SK-N-SH treated with all-trans-retinoic acid at 6 μM for 48 hours (cell line): ENCODE measurements around the gene MARCKS.

ENCODE experiments used
- ATAC-seq: fragments of 200-7000 bp; cut with Tn5 transposase; 3 replicates; pipeline ENCODE4 v1.9.1; 2020; ENCODE audit warnings: mild to moderate bottlenecking, moderate library complexity
- ARNTL ChIP-seq: fragments of 450-650 bp; formaldehyde crosslinking; IDR thresholded peaks from 2 replicates; pipeline ENCODE4 v1.5.0; 2020; ENCODE audit warnings: low read depth, mild to moderate bottlenecking, moderate library complexity, borderline replicate concordance
- BACH2 ChIP-seq: fragments of 250-450 bp; sonication (Bioruptor Pico); IDR thresholded peaks from 2 replicates; pipeline ENCODE4 v1.9.0; 2021; ENCODE audit warnings: mild to moderate bottlenecking, borderline replicate concordance
- CREB5 ChIP-seq: fragments of 250-450 bp; sonication (Bioruptor Pico); IDR thresholded peaks from 2 replicates; pipeline ENCODE4 v1.5.1; 2020; ENCODE audit warnings: low read depth, mild to moderate bottlenecking, moderate library complexity
- CSDC2 ChIP-seq: fragments of 250-450 bp; sonication (Bioruptor Pico); IDR thresholded peaks from 2 replicates; pipeline ENCODE4 v1.5.0; 2020; ENCODE audit warnings: mild to moderate bottlenecking, moderate library complexity
- CSRNP3 ChIP-seq: fragments of 250-450 bp; sonication (Bioruptor Pico); IDR thresholded peaks from 2 replicates; pipeline ENCODE4 v1.5.1; 2021; ENCODE audit warnings: mild to moderate bottlenecking, moderate library complexity
- ESRRG ChIP-seq: fragments of 250-450 bp; sonication (Bioruptor Pico); IDR thresholded peaks from 2 replicates; pipeline ENCODE4 v1.6.1; 2021; ENCODE audit warnings: mild to moderate bottlenecking
- OSR1 ChIP-seq: fragments of 250-450 bp; sonication (Bioruptor Pico); IDR thresholded peaks from 2 replicates; pipeline ENCODE4 v1.8.0; 2022; ENCODE audit warnings: moderate library complexity, mild to moderate bottlenecking, inconsistent platforms
- PATZ1 ChIP-seq: fragments of 250-450 bp; sonication (Bioruptor Pico); IDR thresholded peaks from 2 replicates; pipeline ENCODE4 v1.8.0; 2020; ENCODE audit warnings: mild to moderate bottlenecking, moderate library complexity, borderline replicate concordance
- POU6F1 ChIP-seq: fragments of 250-450 bp; sonication (Bioruptor Pico); IDR thresholded peaks from 2 replicates; pipeline ENCODE4 v1.8.0; 2021; ENCODE audit warnings: low read depth, mild to moderate bottlenecking, moderate library complexity, borderline replicate concordance
- PPARA ChIP-seq: fragments of 250-450 bp; sonication (Bioruptor Pico); IDR thresholded peaks from 2 replicates; pipeline ENCODE4 v1.5.0; 2020; ENCODE audit warnings: mild to moderate bottlenecking, borderline replicate concordance
- RARB ChIP-seq: fragments of 250-450 bp; sonication (Bioruptor Pico); IDR thresholded peaks from 2 replicates; pipeline ENCODE4 v1.8.0; 2021; ENCODE audit warnings: mild to moderate bottlenecking, moderate library complexity
- SNAI2 ChIP-seq: fragments of 250-450 bp; sonication (Bioruptor Pico); IDR thresholded peaks from 2 replicates; pipeline ENCODE4 v1.5.0; 2020; ENCODE audit warnings: mild to moderate bottlenecking, moderate library complexity
- TCF4 ChIP-seq: fragments of 250-450 bp; sonication (Bioruptor Pico); IDR thresholded peaks from 2 replicates; pipeline ENCODE4 v1.8.0; 2021; ENCODE audit warnings: mild to moderate bottlenecking, moderate library complexity, borderline replicate concordance
- TSHZ2 ChIP-seq: fragments of 250-450 bp; sonication (Bioruptor Pico); IDR thresholded peaks from 2 replicates; pipeline ENCODE4 v1.5.0; 2020; ENCODE audit warnings: mild to moderate bottlenecking, moderate library complexity
- ZC3H10 ChIP-seq: fragments of 250-450 bp; sonication (Bioruptor Pico); IDR thresholded peaks from 2 replicates; pipeline ENCODE4 v1.5.1; 2021; ENCODE audit warnings: mild to moderate bottlenecking, moderate library complexity
- ZFP3 ChIP-seq: fragments of 250-450 bp; sonication (Bioruptor Pico); IDR thresholded peaks from 2 replicates; pipeline ENCODE4 v1.5.0; 2020; ENCODE audit warnings: mild to moderate bottlenecking, moderate library complexity
- ZFP30 ChIP-seq: fragments of 450-650 bp; formaldehyde crosslinking; IDR thresholded peaks from 2 replicates; pipeline ENCODE4 v1.5.0; 2022; ENCODE audit warnings: mild to moderate bottlenecking, moderate library complexity
- ZNF70 ChIP-seq: fragments of 450-650 bp; formaldehyde crosslinking; IDR thresholded peaks from 2 replicates; pipeline ENCODE4 v1.5.0; 2020; ENCODE audit warnings: mild to moderate bottlenecking, moderate library complexity
- ZNF8 ChIP-seq: fragments of 450-650 bp; formaldehyde crosslinking; IDR thresholded peaks from 2 replicates; pipeline ENCODE4 v1.5.0; 2020; ENCODE audit warnings: mild to moderate bottlenecking, moderate library complexity

The MARCKS gene

GRCh38 chr6:113876695-113877094 is 19.6 kb downstream of the MARCKS start:
- no peak for TF ChIP-seq BACH2 (CRISPR knock-in tag)
- TF ChIP-seq ZFP30 (CRISPR knock-in tag) = no peak
- TF ChIP-seq ARNTL (CRISPR knock-in tag) = no peak
- TF ChIP-seq TSHZ2 (CRISPR knock-in tag) = no peak
- TF ChIP-seq RARB = no peak
- no peak for ATAC-seq

GRCh38 chr6:113879186-113880096 is 22.3 kb downstream of the MARCKS start:
- TF ChIP-seq ZNF8 (CRISPR knock-in tag) (no peak), ESRRG (no peak), PPARA (no peak), CSRNP3 (CRISPR knock-in tag) (no peak), ZFP3 (no peak), ZNF70 (CRISPR knock-in tag) (no peak), ARNTL (CRISPR knock-in tag) (no peak), SNAI2 (CRISPR knock-in tag) (no peak)
- ATAC-seq = peak; percentile 99

- no peak for ATAC-seq
- TF ChIP-seq CSRNP3 (CRISPR knock-in tag) (no peak), ZC3H10 (no peak), RARB (no peak), OSR1 (no peak), PATZ1 (CRISPR knock-in tag) (no peak), TCF4 (CRISPR knock-in tag) (no peak), ARNTL (CRISPR knock-in tag) (no peak), CSDC2 (no peak)
Measured at GRCh38 chr6:113881478-113881980, 24.4 kb downstream of the MARCKS start.

GRCh38 chr6:113882336-113883022 is 25.3 kb downstream of the MARCKS start:
- ATAC-seq = no peak
- TF ChIP-seq CREB5 (CRISPR knock-in tag) (no peak), ZNF70 (CRISPR knock-in tag) (no peak), BACH2 (CRISPR knock-in tag) (no peak), ARNTL (CRISPR knock-in tag) (no peak), ZFP30 (CRISPR knock-in tag) (no peak), CSRNP3 (CRISPR knock-in tag) (no peak), TCF4 (CRISPR knock-in tag) (no peak), POU6F1 (CRISPR knock-in tag) (no peak), PATZ1 (CRISPR knock-in tag) (no peak)
